H1 (cell line): ENCODE measurements around the gene GAPT. TPM values are rescaled to one million over a fixed set of nuclear protein-coding genes. Genes with fewer than 3 reads are reported as not detected.

Experiments
- CTCF ChIA-PET: fragments of 300-600 bp; sonication (Branson Sonifier 250); formaldehyde crosslinking; loops from one replicate; lab custom pipeline; 2021; ENCODE audit not compliant: partially characterized antibody; lab: Charles Lee
- POLR2A ChIA-PET: fragments of 300-600 bp; sonication (Branson Sonifier 250); formaldehyde crosslinking; loops from one replicate; lab custom pipeline; 2021; ENCODE audit warnings: inconsistent platforms; ENCODE audit not compliant: partially characterized antibody; lab: Charles Lee
- DNase-seq, 2 experiments: peaks; one replicate each; pipeline versions ENCODE4 v3.0.0 to v3.0.0-alpha.2; 2010 to 2022; ENCODE audit warnings: low spot score in 2 of 2, low read depth in 1 of 2, mixed read lengths in 1 of 2
- FAIRE-seq: peaks from 2 replicates; lab custom pipeline; 2011; peaks lifted over from hg19 to GRCh38; lab: Jason Lieb, UNC
- H2AFZ ChIP-seq: 2 replicates; pipeline ENCODE4 v1.8.1; 2012; ENCODE audit warnings: low read length, inconsistent platforms
- H2AK5ac ChIP-seq: 2 replicates; pipeline ENCODE4 v1.6.1; 2013; ENCODE audit warnings: low read depth, low read length
- H2BK120ac ChIP-seq: replicated peaks from 2 replicates; pipeline ENCODE3; 2013; ENCODE audit warnings: low read depth, low read length, inconsistent platforms
- H2BK12ac ChIP-seq: 2 replicates; pipeline ENCODE4 v1.6.1; 2013; ENCODE audit warnings: low read depth, low read length
- H2BK15ac ChIP-seq: 2 replicates; pipeline ENCODE4 v1.6.1; 2013; ENCODE audit warnings: low read length
- H2BK20ac ChIP-seq: 2 replicates; pipeline ENCODE4 v1.6.1; 2013; ENCODE audit warnings: low read length
- H2BK5ac ChIP-seq: 2 replicates; pipeline ENCODE4 v1.6.1; 2013; ENCODE audit warnings: low read depth, low read length
- H3K14ac ChIP-seq: 2 replicates; pipeline ENCODE4 v1.6.1; 2013; ENCODE audit warnings: inconsistent platforms; ENCODE audit not compliant: insufficient read length
- H3K18ac ChIP-seq: 2 replicates; pipeline ENCODE4 v1.6.1; 2013; ENCODE audit warnings: low read length; ENCODE audit errors: extremely low read depth
- H3K23ac ChIP-seq: 2 replicates; pipeline ENCODE4 v1.6.1; 2013; ENCODE audit warnings: inconsistent platforms; ENCODE audit not compliant: insufficient read length
- H3K23me2 ChIP-seq: 2 replicates; pipeline ENCODE4 v1.6.1; 2013; ENCODE audit warnings: low read depth, low read length
- H3K27ac ChIP-seq: 2 replicates; pipeline ENCODE4 v1.6.1; 2011; ENCODE audit warnings: low read depth, low read length, inconsistent platforms
- H3K27me3 ChIP-seq, 4 experiments: replicated peaks in 1 of 4; 1 replicate in 1 of 4; 2 replicates in 3 of 4; pipeline versions ENCODE4 v1.6.1 to v1.8.1; 2011 to 2013; ENCODE audit warnings: low read length in 3 of 4, mild to moderate bottlenecking in 3 of 4, inconsistent platforms in 2 of 4, mixed read lengths in 2 of 4, moderate library complexity in 1 of 4; ENCODE audit not compliant: control insufficient read depth in 3 of 4, insufficient read depth in 3 of 4; ENCODE audit errors: extremely low read depth in 1 of 4
- H3K36me3 ChIP-seq, 4 experiments: 2 replicates each; pipeline versions ENCODE4 v1.6.1 to v1.8.1; 2011 to 2013; ENCODE audit warnings: mild to moderate bottlenecking in 4 of 4, low read length in 3 of 4, moderate library complexity in 2 of 4, control low read depth in 1 of 4, inconsistent platforms in 1 of 4; ENCODE audit not compliant: insufficient read depth in 4 of 4, control insufficient read depth in 2 of 4
- H3K4ac ChIP-seq: replicated peaks from 2 replicates; pipeline ENCODE3; 2013; ENCODE audit warnings: low read length, low read depth, mixed read lengths, inconsistent platforms; ENCODE audit not compliant: insufficient read length
- H3K4me1 ChIP-seq, 4 experiments: replicated peaks in 1 of 4; 1 replicate in 1 of 4; 2 replicates in 3 of 4; pipeline versions ENCODE4 v1.6.1 to v1.8.1; 2011 to 2013; ENCODE audit warnings: low read length in 3 of 4, inconsistent platforms in 2 of 4, mixed read lengths in 1 of 4; ENCODE audit not compliant: insufficient read depth in 4 of 4, control insufficient read depth in 3 of 4
- H3K4me2 ChIP-seq, 2 experiments: 2 replicates each; pipeline versions ENCODE4 v1.6.1 to v1.8.1; 2011 to 2013; ENCODE audit warnings: low read depth in 2 of 2, low read length in 2 of 2, control low read depth in 1 of 2, inconsistent platforms in 1 of 2, mild to moderate bottlenecking in 1 of 2; ENCODE audit not compliant: insufficient read depth in 1 of 2
- H3K4me3 ChIP-seq, 4 experiments: fragments of 200-600, 300-600 bp in 1 of 4; sonication (generic), shearing (Covaris generic), sonication (Bioruptor Twin) in 1 of 4; 2 replicates each; pipeline versions ENCODE4 v1.5.1 to v1.8.1; 2011 to 2016; ENCODE audit warnings: low read length in 4 of 4, low read depth in 3 of 4, control low read depth in 2 of 4, inconsistent platforms in 2 of 4, mild to moderate bottlenecking in 2 of 4, mixed read lengths in 1 of 4, moderate library complexity in 1 of 4; ENCODE audit not compliant: insufficient read depth in 2 of 4; ENCODE audit errors: extremely low read depth in 1 of 4
- H3K56ac ChIP-seq: replicated peaks from 2 replicates; pipeline ENCODE3; 2013; ENCODE audit warnings: low read depth, mild to moderate bottlenecking, mixed read lengths, low read length, inconsistent platforms; ENCODE audit not compliant: insufficient read length
- H3K79me1 ChIP-seq: 2 replicates; pipeline ENCODE4 v1.6.1; 2013; ENCODE audit warnings: low read depth, low read length, control low read depth
- H3K79me2 ChIP-seq, 2 experiments: 2 replicates each; pipeline versions ENCODE4 v1.6.1 to v1.8.1; 2012 to 2013; ENCODE audit warnings: low read length in 2 of 2, mild to moderate bottlenecking in 2 of 2, inconsistent platforms in 1 of 2; ENCODE audit not compliant: insufficient read depth in 2 of 2, control insufficient read depth in 1 of 2
- H3K9ac ChIP-seq, 4 experiments: replicated peaks in 1 of 4; 1 replicate in 1 of 4; 2 replicates in 3 of 4; pipeline versions ENCODE4 v1.6.1 to v1.8.1; 2011 to 2013; ENCODE audit warnings: low read depth in 3 of 4, low read length in 3 of 4, control low read depth in 2 of 4, mild to moderate bottlenecking in 2 of 4, moderate library complexity in 2 of 4, inconsistent platforms in 1 of 4; ENCODE audit errors: extremely low read depth in 1 of 4
- H3K9me3 ChIP-seq, 2 experiments: 2 replicates each; pipeline versions ENCODE4 v1.6.1 to v1.8.1; 2012 to 2013; ENCODE audit warnings: mild to moderate bottlenecking in 2 of 2, moderate library complexity in 2 of 2, control low read depth in 1 of 2, inconsistent platforms in 1 of 2, low read depth in 1 of 2, low read length in 1 of 2, mixed read lengths in 1 of 2; ENCODE audit not compliant: insufficient read depth in 2 of 2
- H4K20me1 ChIP-seq, 2 experiments: replicated peaks in 1 of 2; 2 replicates each; pipeline versions ENCODE3 to v1.8.1; 2011 to 2013; ENCODE audit warnings: inconsistent platforms in 2 of 2, low read length in 2 of 2, mild to moderate bottlenecking in 1 of 2; ENCODE audit not compliant: insufficient read depth in 2 of 2, control insufficient read depth in 1 of 2
- H4K5ac ChIP-seq: 2 replicates; pipeline ENCODE4 v1.6.1; 2013; ENCODE audit warnings: low read length, low read depth, mixed read lengths, inconsistent platforms; ENCODE audit not compliant: insufficient read length
- H4K8ac ChIP-seq: 2 replicates; pipeline ENCODE4 v1.8.0; 2013; ENCODE audit warnings: mild to moderate bottlenecking, moderate library complexity, low read length, inconsistent platforms; ENCODE audit not compliant: insufficient read depth; ENCODE audit errors: extremely low read depth
- H4K91ac ChIP-seq: replicated peaks from 2 replicates; pipeline ENCODE3; 2013; ENCODE audit warnings: low read length, mixed read lengths, inconsistent platforms; ENCODE audit not compliant: insufficient read length
- CBX8 ChIP-seq: fragments of 300-800, 300-1000 bp; sonication (generic); IDR thresholded peaks from 2 replicates; pipeline ENCODE4 v1.7.1; 2016; ENCODE audit warnings: low read depth, low read length, borderline replicate concordance
- E2F6 ChIP-seq: IDR thresholded peaks from 2 replicates; pipeline ENCODE4 v1.6.1; 2012; ENCODE audit warnings: inconsistent platforms
- GTF2F1 ChIP-seq: IDR thresholded peaks from 2 replicates; pipeline ENCODE4 v1.6.1; 2012; ENCODE audit warnings: low read depth, low read length, improper control_type of control experiment, borderline replicate concordance
- MAFK ChIP-seq: IDR thresholded peaks from 2 replicates; pipeline ENCODE4 v1.6.1; 2012; ENCODE audit warnings: low read depth, mild to moderate bottlenecking, improper control_type of control experiment, low read length
- RFX5 ChIP-seq: IDR thresholded peaks from 2 replicates; pipeline ENCODE4 v1.6.1; 2011; ENCODE audit warnings: low read depth, low read length, improper control_type of control experiment, borderline replicate concordance
- RXRA ChIP-seq: IDR thresholded peaks from 2 replicates; pipeline ENCODE4 v1.6.1; 2011; ENCODE audit warnings: low read depth, mild to moderate bottlenecking, low read length, moderate library complexity; ENCODE audit not compliant: insufficient read depth
- SIRT6 ChIP-seq: IDR thresholded peaks from one replicate; pipeline ENCODE4 v1.7.1; 2012; ENCODE audit warnings: low read length, inconsistent platforms
- TAF7 ChIP-seq: optimal IDR thresholded peaks from 2 replicates; pipeline ENCODE3; 2011; ENCODE audit warnings: low read depth, mild to moderate bottlenecking, inconsistent platforms, low read length, moderate library complexity, borderline replicate concordance
- TEAD4 ChIP-seq: IDR thresholded peaks from 2 replicates; pipeline ENCODE4 v1.6.1; 2012; ENCODE audit warnings: low read depth, low read length, inconsistent platforms, mixed read lengths
- WGBS, 2 experiments: shearing (Covaris generic) in 1 of 2; methylation state at CpG; one replicate each; pipeline versions ENCODE4 v1.1.6 to v1.1.7; 2013 to 2015; ENCODE audit warnings: low lambda C conversion rate in 2 of 2, mixed read lengths in 2 of 2, inconsistent platforms in 1 of 2, low coverage in 1 of 2, missing lambda C conversion rate in 1 of 2; ENCODE audit not compliant: insufficient replicate concordance in 2 of 2, insufficient coverage in 1 of 2, insufficient read length in 1 of 2; ENCODE audit errors: extremely low coverage in 1 of 2, missing lambda C conversion rate in 1 of 2; 5-methylcytosine and 5-hydroxymethylcytosine counted together
- polyA plus RNA-seq, 7 experiments: library from polyadenylated mRNA; depleted of rRNA in 3 of 7; stranded (reverse) in 5 of 7; unstranded in 2 of 7; fragments of >200 nt in 5 of 7; fragments of 200-250 nt in 2 of 7; gene quantifications; 1 replicate in 5 of 7; 2 replicates in 1 of 7; 4 replicates in 1 of 7; pipeline versions ENCODE4 v1.2.1 to v1.2.3, GENCODE V29; 2011 to 2013; ENCODE audit warnings: missing spikeins in 2 of 7, mixed read lengths in 2 of 7
- total RNA-seq: library from RNA; stranded (reverse); fragmentation: NEBNext Ultra II Directional; extraction: Animal tissue kit (Norgen Biotek cat#: 25700); gene quantifications from 2 replicates; pipeline ENCODE4 v1.2.1, GENCODE V29; 2021

GAPT gene
- total and polyA plus RNA-seq, 2 of the 8 experiments (the other 6 are each of a cell fraction or from before 2014, with no cell fraction given): not detected

- Histone ChIP-seq H2BK12ac (no peak overlapping the region), H3K4me2 (no peak overlapping the region)
These were observed 29.1 kb upstream of the GAPT start for GRCh38 chr5:58462154-58462553.

More at GRCh38 chr5:58462154-58462553, 29.1 kb upstream of the GAPT start:
- TF ChIP-seq CBX8: no peak
- TF ChIP-seq MAFK: no peak
- TF ChIP-seq TAF7: no peak
- no peak for TF ChIP-seq SIRT6
- no peak for TF ChIP-seq E2F6
- no peak for TF ChIP-seq TEAD4
- no peak for TF ChIP-seq GTF2F1
- TF ChIP-seq RXRA: no peak
- TF ChIP-seq RFX5: no peak
- H3K4ac ChIP-seq: no peak overlapping the region
- H3K56ac ChIP-seq: no peak overlapping the region
- no peak overlapping the region for H4K5ac ChIP-seq
- H4K8ac ChIP-seq: no peak overlapping the region
- ChIA-PET POLR2A (no interaction called here), CTCF (interaction anchor here (0.6 to 4.4 kb wide), 16 partner anchors 12 to 1162 kb away, joined by 3 to 86 read pairs (median 4); no protein-coding TSS in a partner anchor)
- H3K23me2 ChIP-seq: no peaks in the 10 kb centered on the region; the same call in 1 of the 2 replicates
- 0 out of 2 replicates have a peak overlapping the region, but pooled peaks have one; percentile 11 for H2AFZ ChIP-seq
- H3K9me3 ChIP-seq: no peaks in the 10 kb centered on the region
- H3K18ac ChIP-seq: no peak overlapping the region
- H2BK5ac ChIP-seq: peak overlapping the region; percentile 63; the same call in 1 of the 2 replicates
- H3K79me1 ChIP-seq: no peaks in the 10 kb centered on the region
- peaks cover 0 to 3% (median 2%) of the 10 kb centered on the region in 4 experiments; a peak in 3 of 7 replicates for H3K27me3 ChIP-seq
- peaks cover 2 to 7% (median 4%) of the 10 kb centered on the region in 4 experiments; a peak in 6 of 7 replicates for H3K4me1 ChIP-seq
- H3K14ac ChIP-seq: no peak overlapping the region
- DNase-seq (no peak), FAIRE-seq (no peak)
- 83% methylated on average over 3 of the region's 3 CpGs; no CpG with 5 or more reads in 1 of the 2 experiments for WGBS, 2 experiments
- H2BK120ac ChIP-seq: peak overlapping the region; percentile 7
- H3K9ac ChIP-seq: no peak overlapping the region
- no peak overlapping the region for H3K23ac ChIP-seq
- no peak overlapping the region for H2BK15ac ChIP-seq
- H2BK20ac ChIP-seq: peak overlapping the region; percentile 48; the same call in 1 of the 2 replicates
- H3K4me3 ChIP-seq: no peak overlapping the region
- H3K27ac ChIP-seq: peak overlapping the region; percentile 2; the same call in 1 of the 2 replicates
- H3K79me2 ChIP-seq: 0 out of 4 replicates have a peak, but pooled peaks cover 0 to 2% of the 10 kb centered on the region in 2 experiments
- no peak overlapping the region for H4K91ac ChIP-seq
- peaks cover 0 to 2% of the 10 kb centered on the region in 2 experiments for H4K20me1 ChIP-seq
- no peak overlapping the region for H2AK5ac ChIP-seq
- H3K36me3 ChIP-seq: peaks cover 0 to 6% (median 0%) of the 10 kb centered on the region in 4 experiments; a peak in 3 of 8 replicates
